HG02571 (cell line): ENCODE measurements around the gene ACAD11.

Source experiments
- ATAC-seq: cut with Tn5 transposase; IDR thresholded peaks from one replicate; pipeline ENCODE4 v1.9.1; 2021; ENCODE audit warnings: mild to moderate bottlenecking, moderate library complexity; ENCODE audit not compliant: unreplicated experiment

Gene ACAD11

GRCh38 chr3:132517311-132517710, 142.3 kb downstream of the ACAD11 start:
- ATAC-seq = no peak

GRCh38 chr3:132513057-132513456, 146.6 kb downstream of the ACAD11 start:
- ATAC-seq = no peak

- ATAC-seq = no peak
These were observed 150.1 kb downstream of the ACAD11 start for GRCh38 chr3:132509506-132509905.

GRCh38 chr3:132509096-132509495, 150.5 kb downstream of the ACAD11 start:
- ATAC-seq = no peak
